Kidney epithelial cell (primary cell): ENCODE results near the gene NFASC. TPM values are rescaled to one million over a fixed set of nuclear protein-coding genes. Genes with fewer than 3 reads are reported as not detected.

Experiments
- DNase-seq: peaks from one replicate; pipeline ENCODE4 v3.0.0-alpha.2; 2010; ENCODE audit warnings: low read depth
- H3K27me3 ChIP-seq: 2 replicates; pipeline ENCODE4 v1.6.0; 2011; ENCODE audit warnings: low read length; ENCODE audit not compliant: control insufficient read depth, insufficient read depth
- H3K36me3 ChIP-seq: 2 replicates; pipeline ENCODE4 v1.5.1; 2011; ENCODE audit warnings: low read length; ENCODE audit not compliant: control insufficient read depth, insufficient read depth
- H3K4me3 ChIP-seq: 2 replicates; pipeline ENCODE4 v1.5.1; 2011; ENCODE audit warnings: low read depth, mild to moderate bottlenecking, control low read depth, low read length
- CTCF ChIP-seq: IDR thresholded peaks from 2 replicates; pipeline ENCODE4 v1.5.1; 2011; ENCODE audit warnings: mild to moderate bottlenecking, moderate library complexity, low read length, control low read depth, inconsistent platforms; ENCODE audit not compliant: insufficient read depth, poor library complexity, severe bottlenecking
- total RNA-seq: library from RNA; depleted of rRNA; stranded (reverse); fragments of >200 nt; gene quantifications from 2 replicates; pipeline ENCODE4 v1.2.3, GENCODE V29; 2015

NFASC gene
- total RNA-seq, 1 donor from 2014 or later, result 1.2 TPM

GRCh38 chr1:205058853-205059252 lies 188.2 kb downstream of the NFASC start:
- no peak for TF ChIP-seq CTCF
- no peak for DNase-seq
- no peaks in the 10 kb centered on the region for H3K36me3 ChIP-seq
- no peak overlapping the region for H3K4me3 ChIP-seq
- peaks cover 20% of the 10 kb centered on the region for H3K27me3 ChIP-seq

GRCh38 chr1:205059660-205060059 lies 189.0 kb downstream of the NFASC start:
- no peaks in the 10 kb centered on the region for H3K36me3 ChIP-seq
- no peak for DNase-seq
- no peak for TF ChIP-seq CTCF
- H3K4me3 ChIP-seq, result no peak overlapping the region
- peaks cover 15% of the 10 kb centered on the region for H3K27me3 ChIP-seq

- no peak overlapping the region for H3K4me3 ChIP-seq
- H3K27me3 ChIP-seq, result peaks cover 13% of the 10 kb centered on the region
- no peaks in the 10 kb centered on the region for H3K36me3 ChIP-seq
- no peak for TF ChIP-seq CTCF
- DNase-seq, result no peak
These were observed 190.1 kb downstream of the NFASC start for GRCh38 chr1:205060746-205061145.

DNA sequence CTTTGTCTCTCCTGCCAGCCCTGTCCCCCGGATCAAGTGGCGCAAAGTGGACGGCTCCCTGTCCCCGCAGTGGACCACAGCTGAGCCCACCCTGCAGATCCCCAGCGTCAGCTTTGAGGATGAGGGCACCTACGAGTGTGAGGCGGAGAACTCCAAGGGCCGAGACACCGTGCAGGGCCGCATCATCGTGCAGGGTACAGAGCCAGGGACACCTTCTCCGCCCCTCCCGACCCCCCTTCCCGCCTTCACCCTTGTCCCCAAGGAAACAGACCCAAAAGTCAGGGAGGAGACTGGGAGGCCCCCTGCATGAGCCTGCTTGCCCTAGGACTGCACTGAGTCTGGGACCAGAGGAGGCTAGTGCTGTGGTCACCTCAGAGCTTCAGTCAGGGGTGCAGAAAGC lies 190.6 kb downstream of the NFASC start:
- H3K27me3 ChIP-seq, result peaks cover 13% of the 10 kb centered on the region
- H3K36me3 ChIP-seq, result no peaks in the 10 kb centered on the region
- DNase-seq, result no peak
- no peak overlapping the region for H3K4me3 ChIP-seq
- TF ChIP-seq CTCF, result no peak

DNA sequence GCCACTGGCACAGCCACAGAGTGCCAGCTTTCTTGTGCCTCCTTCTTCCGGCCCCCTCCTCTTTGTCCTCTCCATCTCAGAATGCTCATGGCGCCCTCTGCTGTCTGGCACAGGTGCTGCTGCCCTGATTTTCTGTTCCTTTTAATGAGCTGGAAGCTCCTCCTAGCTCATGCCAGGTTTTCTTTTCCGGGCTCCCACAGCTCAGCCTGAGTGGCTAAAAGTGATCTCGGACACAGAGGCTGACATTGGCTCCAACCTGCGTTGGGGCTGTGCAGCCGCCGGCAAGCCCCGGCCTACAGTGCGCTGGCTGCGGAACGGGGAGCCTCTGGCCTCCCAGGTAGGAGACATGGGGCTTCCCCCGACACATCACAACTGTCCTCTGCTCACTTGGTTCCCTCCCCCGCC lies 191.0 kb downstream of the NFASC start:
- peak; percentile 91 for TF ChIP-seq CTCF
- Histone ChIP-seq H3K4me3 (no peak overlapping the region), H3K36me3 (no peaks in the 10 kb centered on the region), H3K27me3 (peaks cover 12% of the 10 kb centered on the region)
- peak; percentile 23 for DNase-seq

DNA sequence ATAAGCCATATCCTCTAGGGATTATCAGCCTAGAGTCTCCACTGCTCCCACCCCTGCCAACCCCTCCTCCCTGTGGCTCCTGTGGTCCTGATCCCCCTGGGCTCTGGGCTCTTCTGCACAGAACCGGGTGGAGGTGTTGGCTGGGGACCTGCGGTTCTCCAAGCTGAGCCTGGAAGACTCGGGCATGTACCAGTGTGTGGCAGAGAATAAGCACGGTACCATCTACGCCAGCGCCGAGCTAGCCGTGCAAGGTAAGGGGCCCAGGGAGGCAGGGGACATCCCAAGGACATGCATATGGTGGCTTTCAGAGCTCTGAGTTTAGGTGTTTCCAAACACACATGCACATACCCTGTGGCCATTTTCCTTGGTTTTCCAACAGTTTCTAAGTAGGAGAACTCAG lies 191.7 kb downstream of the NFASC start:
- H3K4me3 ChIP-seq, result no peak overlapping the region
- no peaks in the 10 kb centered on the region for H3K36me3 ChIP-seq
- no peak for DNase-seq
- no peak for TF ChIP-seq CTCF
- peaks cover 8% of the 10 kb centered on the region for H3K27me3 ChIP-seq
